COLO668 (cell line): ENCODE measurements around the gene TRPV5.

ENCODE experiments used
- DNase-seq: peaks from one replicate; lab custom pipeline; 2025; ENCODE audit not compliant: unreplicated experiment; lab: John Stamatoyannopoulos, UW

Gene TRPV5

GRCh38 chr7:142910031-142910433 lies 23.5 kb downstream of the TRPV5 start:
- no peak for DNase-seq

DNA sequence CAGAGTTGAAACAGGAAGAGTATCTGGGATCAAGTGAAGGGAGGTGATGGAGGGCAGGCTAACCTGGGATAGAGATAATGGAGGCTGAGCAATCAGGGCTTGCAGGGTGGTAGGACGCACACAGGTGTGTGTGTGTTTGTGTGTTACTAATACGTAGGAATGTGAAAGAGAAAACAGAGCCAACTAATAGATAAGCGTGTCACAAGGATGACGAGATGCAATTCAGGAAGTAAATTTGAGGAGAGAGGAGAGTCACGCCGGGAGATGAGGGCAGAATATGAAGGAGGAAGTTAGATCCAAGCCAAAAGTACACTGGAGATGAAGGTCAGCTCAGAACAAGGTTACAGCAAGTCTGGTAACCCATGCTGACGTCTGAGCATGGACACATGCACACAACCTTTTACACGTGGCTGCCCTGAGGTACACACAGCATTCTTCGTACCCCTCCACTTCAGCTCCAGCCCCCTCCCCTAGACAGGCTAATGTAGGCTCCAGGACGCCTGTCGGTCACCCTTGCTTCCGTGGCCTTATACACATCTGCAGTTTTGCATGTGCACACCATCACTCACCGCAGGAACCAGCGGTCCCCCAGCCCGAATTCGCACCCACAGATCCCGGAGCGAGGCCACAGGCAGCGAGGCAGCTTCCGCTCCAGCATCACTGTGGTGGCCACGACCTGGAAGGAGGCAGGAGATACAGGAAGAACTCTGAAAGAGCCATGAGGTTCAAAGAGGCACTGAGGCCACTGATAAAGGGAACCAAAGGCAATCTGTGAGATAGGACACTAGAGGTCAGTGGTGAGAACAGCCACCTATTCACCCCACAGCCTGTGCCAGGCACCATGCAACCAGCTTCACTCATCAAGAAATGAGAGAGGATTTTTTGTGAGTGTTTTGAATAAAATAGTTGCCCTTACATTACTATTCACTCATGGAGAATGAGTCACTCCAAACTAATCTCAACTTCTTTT lies 24.3 kb downstream of the TRPV5 start:
- DNase-seq: no peak

DNA sequence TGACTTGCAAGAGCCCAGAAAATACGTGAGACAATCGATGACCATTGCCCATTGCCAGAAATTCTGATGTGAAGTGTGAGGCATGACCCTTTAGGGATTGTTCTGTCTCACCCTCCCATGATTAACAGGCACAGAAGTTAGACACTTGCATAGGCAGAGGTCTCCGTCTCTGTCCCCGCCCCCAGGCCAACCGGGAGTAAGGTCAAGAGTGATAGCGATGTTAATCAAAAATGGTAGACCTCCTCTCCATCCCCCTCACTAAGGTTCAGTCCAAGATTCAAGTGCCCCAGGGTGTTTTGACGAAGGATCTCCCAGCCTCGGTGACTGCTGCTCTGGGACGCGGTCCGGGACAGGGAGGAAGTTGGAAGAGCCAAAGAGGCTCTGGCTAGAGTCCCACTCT lies 25.3 kb downstream of the TRPV5 start:
- no peak for DNase-seq

DNA sequence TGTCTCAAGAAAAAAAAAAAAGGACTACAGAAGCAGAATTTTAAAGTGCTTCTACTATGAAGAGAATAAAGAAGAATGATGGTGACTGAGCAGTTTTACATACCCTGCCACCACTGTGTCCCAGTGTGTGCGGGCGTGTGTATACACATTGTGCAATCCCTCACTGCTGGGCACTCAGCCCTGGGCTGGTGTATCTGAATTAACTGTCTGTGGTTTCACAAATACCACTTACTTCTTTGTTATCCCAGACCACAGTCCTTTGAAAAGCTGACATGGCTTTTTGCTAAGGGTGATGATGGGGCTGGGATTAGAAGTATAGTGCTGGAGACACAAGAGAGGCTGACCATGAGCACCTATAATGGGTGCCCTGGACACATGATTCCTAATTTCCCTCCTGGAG lies 26.9 kb downstream of the TRPV5 start:
- DNase-seq: no peak

- no peak for DNase-seq
Observed at GRCh38 chr7:142905759-142906158, 27.8 kb downstream of the TRPV5 start.

DNA sequence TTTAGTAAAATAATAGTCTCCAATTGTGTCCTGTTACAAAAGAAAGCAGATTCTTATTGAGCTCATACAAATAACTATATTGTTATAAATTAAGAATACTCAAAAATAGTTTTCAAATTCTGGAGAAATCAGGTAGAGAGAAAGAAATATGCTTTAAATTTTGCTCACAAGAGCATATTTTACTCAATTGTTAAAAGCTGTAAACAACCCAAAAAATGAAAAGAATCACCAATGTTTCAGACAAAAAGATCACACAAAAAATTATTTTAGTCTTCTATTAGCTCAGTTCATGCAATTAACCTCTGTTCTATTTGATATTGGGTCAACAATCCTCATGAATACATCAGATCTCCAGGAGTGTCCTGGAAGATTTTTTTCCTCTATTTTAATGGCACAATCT lies 29.4 kb downstream of the TRPV5 start:
- DNase-seq: no peak

- DNase-seq: no peak
Observed at GRCh38 chr7:142901426-142902259, 31.9 kb downstream of the TRPV5 start.

DNA sequence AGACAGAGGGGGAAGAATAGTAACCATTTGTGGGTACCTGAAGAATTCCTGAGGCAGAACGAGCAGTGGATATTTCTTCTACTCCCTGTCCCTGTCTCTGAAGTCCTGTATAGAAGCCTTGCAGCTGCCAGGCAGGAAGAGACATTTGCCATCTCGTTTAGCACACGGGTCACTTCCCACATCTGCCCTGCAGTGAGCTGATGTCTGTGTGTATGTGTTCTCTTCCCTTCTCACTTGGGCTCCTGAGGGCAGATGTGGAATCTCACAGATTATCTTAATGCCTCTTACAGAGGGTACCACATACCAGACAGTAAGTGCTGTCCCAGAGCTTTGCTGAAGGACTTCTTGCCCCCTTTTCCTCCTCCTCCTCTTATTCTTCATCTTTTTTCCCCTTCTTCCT lies 33.9 kb downstream of the TRPV5 start:
- no peak for DNase-seq

- no peak for DNase-seq
Observed at GRCh38 chr7:142898377-142899170, 35.0 kb downstream of the TRPV5 start.

DNA sequence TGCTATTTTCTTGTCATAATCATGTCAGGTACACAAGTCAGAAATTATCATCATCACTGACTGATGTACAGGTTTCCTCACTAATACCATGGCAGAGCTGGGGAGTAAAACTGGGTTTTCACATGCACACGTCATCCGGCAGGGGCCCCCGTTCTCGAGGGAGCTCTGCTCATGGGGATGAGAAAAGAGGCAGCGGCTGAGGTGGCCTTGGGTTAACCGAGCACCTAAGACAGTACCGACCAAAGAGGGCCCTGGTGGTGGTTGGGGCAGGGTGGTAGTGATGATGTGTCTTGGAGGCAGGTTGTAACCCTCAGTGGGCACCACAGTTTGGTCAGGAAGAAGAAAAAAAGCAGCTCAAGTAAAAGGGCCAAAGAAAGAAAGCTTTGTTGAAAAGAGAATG lies 35.9 kb downstream of the TRPV5 start:
- DNase-seq: no peak

DNA sequence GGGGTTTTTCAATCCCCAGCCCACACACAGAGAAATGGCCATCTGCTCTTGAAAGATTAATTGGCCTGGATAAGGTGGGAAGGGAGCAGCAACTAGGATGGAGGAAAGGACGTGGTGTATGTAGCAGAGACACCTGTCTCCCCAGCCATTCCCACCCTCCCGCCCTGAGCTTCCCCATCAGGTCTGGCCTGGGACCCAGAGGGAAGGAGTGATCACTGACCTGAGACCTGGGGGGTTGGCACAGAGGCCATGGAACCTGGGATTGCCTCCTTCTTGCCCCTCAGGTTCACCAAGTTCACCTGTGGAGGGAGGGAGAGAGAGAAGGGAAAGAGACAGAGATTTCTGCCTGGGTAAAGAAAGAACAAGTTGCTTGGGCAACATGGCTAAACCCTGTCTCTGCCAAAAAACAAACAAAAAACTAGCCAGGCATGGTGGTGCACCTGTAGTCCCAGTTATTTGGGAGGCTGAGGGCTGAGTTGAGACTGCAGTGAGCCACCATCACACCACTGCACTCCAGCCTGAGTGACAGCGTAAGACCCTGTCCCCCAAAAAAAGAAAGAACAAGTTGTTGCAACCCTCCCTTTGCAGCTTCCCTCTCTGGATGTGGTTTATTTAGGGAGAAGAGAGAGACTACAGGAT lies 36.7 kb downstream of the TRPV5 start:
- no peak for DNase-seq

- DNase-seq: no peak
Observed at GRCh38 chr7:142896151-142896550, 37.4 kb downstream of the TRPV5 start.

DNA sequence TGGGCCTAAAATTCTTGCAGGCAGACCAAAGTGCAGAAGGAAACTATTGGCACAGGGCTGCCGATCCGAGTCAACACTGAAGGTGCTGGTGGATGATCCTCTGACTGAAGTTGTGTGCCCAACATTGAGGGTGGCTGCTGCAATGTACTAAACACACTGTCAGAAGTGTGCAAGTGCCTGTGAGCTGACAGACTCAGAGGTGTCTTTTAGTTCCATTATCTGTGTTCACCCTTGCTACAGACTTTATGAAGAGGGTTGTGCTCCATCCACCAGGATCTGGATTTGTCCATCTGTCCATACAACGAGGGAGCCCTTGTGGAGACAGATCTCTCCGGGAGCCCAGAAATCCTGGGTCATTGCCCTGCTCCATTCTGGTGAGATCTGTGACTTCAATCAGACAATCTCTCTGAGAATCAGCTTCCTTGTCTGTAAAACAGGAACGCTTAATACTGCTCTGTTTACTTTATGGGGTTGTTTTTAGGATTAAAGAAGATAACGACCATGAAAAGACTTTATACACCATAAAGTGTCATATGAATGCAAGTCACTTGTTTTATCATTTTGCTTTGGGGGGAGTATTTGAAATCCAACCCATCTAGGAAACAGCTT lies 38.5 kb downstream of the TRPV5 start:
- DNase-seq: no peak

- no peak for DNase-seq
Observed at GRCh38 chr7:142894112-142894984, 39.2 kb downstream of the TRPV5 start.

GRCh38 chr7:142892951-142893350 lies 40.6 kb downstream of the TRPV5 start:
- no peak for DNase-seq

DNA sequence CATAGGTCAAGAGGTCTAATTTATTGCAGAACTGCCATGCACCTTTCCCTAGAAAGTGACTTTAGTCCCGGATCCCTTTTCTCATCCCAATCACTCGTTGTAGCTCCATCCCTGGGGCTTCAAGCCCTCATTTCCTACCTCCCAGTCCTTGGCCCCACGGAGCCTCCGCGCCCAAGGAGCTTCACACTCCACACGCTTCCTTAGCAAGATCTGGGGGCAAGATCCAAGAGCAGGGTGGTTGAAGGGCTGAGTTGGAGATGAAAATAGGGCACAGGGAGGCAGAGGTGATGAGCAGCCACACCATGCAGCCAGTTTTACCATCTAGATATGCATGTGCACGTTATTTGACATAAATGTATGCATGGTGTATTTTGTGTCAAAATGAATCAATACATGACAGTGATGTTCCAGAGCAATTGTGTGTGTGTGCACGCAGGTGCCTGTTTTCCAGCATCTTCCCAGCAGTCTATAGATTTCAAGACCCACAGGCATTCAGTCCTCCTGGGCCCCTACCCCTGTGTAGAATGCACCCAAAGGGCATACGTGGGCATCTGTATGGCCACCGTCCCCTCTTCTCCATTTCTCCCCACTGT lies 42.0 kb downstream of the TRPV5 start:
- no peak for DNase-seq

DNA sequence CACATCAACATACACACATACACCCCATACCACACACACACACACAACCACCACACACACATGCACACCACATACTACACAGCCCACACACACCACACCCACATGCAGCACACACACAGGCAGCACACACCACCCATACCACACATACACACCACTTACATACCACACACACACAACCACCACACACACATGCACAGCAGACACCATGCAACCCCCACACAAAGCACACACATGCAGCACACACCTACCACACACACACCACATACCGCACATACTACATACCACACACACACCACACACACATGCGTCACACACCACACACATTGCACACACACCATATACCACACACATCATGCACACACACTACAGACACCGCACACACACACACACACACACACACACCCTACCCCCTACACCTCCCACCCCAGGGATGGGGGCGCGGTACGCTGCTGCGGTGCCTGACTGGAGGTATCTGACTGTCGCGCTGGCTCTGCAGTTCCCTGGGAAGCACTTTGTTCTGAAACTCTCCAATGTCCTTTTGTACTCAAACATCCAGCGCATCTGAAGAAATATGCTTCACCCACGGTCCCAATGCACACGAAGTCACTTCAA lies 42.6 kb downstream of the TRPV5 start:
- no peak for DNase-seq

GRCh38 chr7:142889816-142890215 lies 43.7 kb downstream of the TRPV5 start:
- no peak for DNase-seq
